A673 (cell line): Measurements from ENCODE around the gene PRSS22. TPM values are rescaled to one million over a fixed set of nuclear protein-coding genes. Genes with fewer than 3 reads are reported as not detected.

ENCODE experiments used
- BruUV-seq: library from RNA; stranded (reverse); fragments of 400-500 nt; replicated peaks from 2 replicates; lab custom pipeline; 2021; lab: Mats Ljungman, UMichigan
- CTCF ChIA-PET: fragments of 300-600 bp; sonication (Branson Sonifier 250); formaldehyde crosslinking; loops from one replicate; lab custom pipeline; 2022; ENCODE audit warnings: antibody characterized with exemption; lab: Charles Lee
- POLR2A ChIA-PET: fragments of 300-600 bp; sonication (Branson Sonifier 250); formaldehyde crosslinking; loops from one replicate; lab custom pipeline; 2022; ENCODE audit warnings: antibody characterized with exemption; ENCODE audit not compliant: low non-redundant PET; lab: Charles Lee
- DNase-seq: peaks from one replicate; pipeline ENCODE4 v3.0.0-alpha.2; 2015; ENCODE audit warnings: low spot score
- H3K27ac ChIP-seq: fragments of 200-600 bp; sonication (generic); 2 replicates; pipeline ENCODE4 v1.5.1; 2016; ENCODE audit warnings: mixed run types, low read depth, mild to moderate bottlenecking, mixed read lengths, antibody characterized with exemption, low read length; ENCODE audit not compliant: poor library complexity, severe bottlenecking
- H3K27me3 ChIP-seq: fragments of 200-600 bp; sonication (generic); replicated peaks from 2 replicates; pipeline ENCODE4 v1.6.1; 2017; ENCODE audit warnings: mixed run types, low read depth, mild to moderate bottlenecking, mixed read lengths, antibody characterized with exemption, low read length; ENCODE audit not compliant: insufficient read depth, poor library complexity
- H3K36me3 ChIP-seq: fragments of 200-600 bp; sonication (generic); 2 replicates; pipeline ENCODE4 v1.6.1; 2016; ENCODE audit warnings: mixed run types, mild to moderate bottlenecking, mixed read lengths, antibody characterized with exemption, low read length; ENCODE audit not compliant: insufficient read depth, poor library complexity, severe bottlenecking
- H3K4me1 ChIP-seq: fragments of 200-600 bp; sonication (generic); 2 replicates; pipeline ENCODE4 v1.6.1; 2017; ENCODE audit warnings: mixed run types, mild to moderate bottlenecking, mixed read lengths, antibody characterized with exemption, low read length; ENCODE audit not compliant: insufficient read depth, poor library complexity, severe bottlenecking
- H3K4me3 ChIP-seq: fragments of 200-600 bp; sonication (generic); 2 replicates; pipeline ENCODE4 v1.5.1; 2016; ENCODE audit warnings: low read depth, mixed run types, mild to moderate bottlenecking, mixed read lengths, low read length; ENCODE audit not compliant: poor library complexity, severe bottlenecking
- H3K9me3 ChIP-seq: fragments of 200-600 bp; sonication (generic); 2 replicates; pipeline ENCODE4 v1.6.1; 2016; ENCODE audit warnings: mixed run types, low read depth, mild to moderate bottlenecking, mixed read lengths, antibody characterized with exemption, low read length; ENCODE audit not compliant: poor library complexity, severe bottlenecking
- EZH2 ChIP-seq: fragments of 200-600 bp; sonication (generic); IDR thresholded peaks from 2 replicates; pipeline ENCODE4 v1.6.1; 2017; ENCODE audit warnings: borderline replicate concordance, low read depth, mild to moderate bottlenecking, mixed read lengths, antibody characterized with exemption, low read length; ENCODE audit not compliant: poor library complexity, severe bottlenecking
- intact Hi-C: fragments of 100-400 bp; cut with micrococcal nuclease; formaldehyde crosslinking; loops from one replicate; pipeline ENCODE4 v1.10.0; 2022; ENCODE audit not compliant: unreplicated experiment
- total RNA-seq: library from RNA; stranded (reverse); gene quantifications from 2 replicates; pipeline ENCODE4 v1.2.3, GENCODE V29; 2021
- TF ChIP-seq, protein P1 (sequence below): fragments of 300-800, 200-600 bp; sonication (generic); conservative IDR thresholded peaks from 2 replicates; pipeline ENCODE4 v1.5.1; 2017; ENCODE audit warnings: low read depth, mild to moderate bottlenecking, antibody characterized with exemption, low read length, moderate library complexity, mixed read lengths

PRSS22 gene
- total RNA-seq, 1 experiment from 2014 or later, result not detected

DNA sequence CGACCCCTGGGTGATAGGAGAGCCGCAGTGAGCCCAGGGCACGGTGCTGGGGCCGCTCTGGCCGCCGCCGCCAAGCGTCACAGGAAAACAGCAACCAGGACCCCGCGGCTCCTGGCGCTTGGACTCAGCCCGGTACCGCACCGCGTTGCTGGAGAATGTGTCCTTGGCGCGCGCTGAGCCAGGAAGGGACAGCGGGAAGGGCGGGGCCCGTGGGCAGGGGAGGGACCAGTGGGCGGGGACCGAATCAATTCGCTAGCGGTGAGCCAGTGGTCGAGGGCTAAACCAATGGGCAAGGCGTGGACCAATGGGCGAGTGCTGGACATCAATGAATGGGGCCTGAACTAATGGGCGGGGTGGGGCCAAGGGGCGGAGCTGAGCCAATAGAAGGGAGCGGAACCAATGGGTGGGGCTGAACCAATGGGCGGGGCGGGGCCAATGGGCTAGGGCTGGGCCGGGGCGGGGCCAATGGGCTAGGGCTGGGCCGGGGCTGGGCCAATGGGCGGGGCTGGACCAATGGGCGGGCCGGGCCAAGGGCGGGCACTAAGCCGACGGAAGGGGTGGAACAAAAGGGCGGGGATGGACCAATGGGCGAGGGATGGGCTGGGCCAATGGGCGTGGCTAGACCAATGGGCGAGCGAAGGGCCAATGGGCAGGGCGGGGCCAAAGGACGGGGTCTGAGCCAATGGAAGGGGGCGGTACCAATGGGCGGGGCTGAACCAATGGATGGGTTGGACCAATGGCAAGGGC is 47.4 kb upstream of the PRSS22 start:
- TF ChIP-seq, protein P1, sequence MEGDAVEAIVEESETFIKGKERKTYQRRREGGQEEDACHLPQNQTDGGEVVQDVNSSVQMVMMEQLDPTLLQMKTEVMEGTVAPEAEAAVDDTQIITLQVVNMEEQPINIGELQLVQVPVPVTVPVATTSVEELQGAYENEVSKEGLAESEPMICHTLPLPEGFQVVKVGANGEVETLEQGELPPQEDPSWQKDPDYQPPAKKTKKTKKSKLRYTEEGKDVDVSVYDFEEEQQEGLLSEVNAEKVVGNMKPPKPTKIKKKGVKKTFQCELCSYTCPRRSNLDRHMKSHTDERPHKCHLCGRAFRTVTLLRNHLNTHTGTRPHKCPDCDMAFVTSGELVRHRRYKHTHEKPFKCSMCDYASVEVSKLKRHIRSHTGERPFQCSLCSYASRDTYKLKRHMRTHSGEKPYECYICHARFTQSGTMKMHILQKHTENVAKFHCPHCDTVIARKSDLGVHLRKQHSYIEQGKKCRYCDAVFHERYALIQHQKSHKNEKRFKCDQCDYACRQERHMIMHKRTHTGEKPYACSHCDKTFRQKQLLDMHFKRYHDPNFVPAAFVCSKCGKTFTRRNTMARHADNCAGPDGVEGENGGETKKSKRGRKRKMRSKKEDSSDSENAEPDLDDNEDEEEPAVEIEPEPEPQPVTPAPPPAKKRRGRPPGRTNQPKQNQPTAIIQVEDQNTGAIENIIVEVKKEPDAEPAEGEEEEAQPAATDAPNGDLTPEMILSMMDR, result no peak
- no peak for TF ChIP-seq EZH2
- intact Hi-C loops, result loop anchor here (2.0 kb wide), 1 partner anchor 23 kb away; the partner anchor contains the start of gene FLYWCH2
- H3K36me3 ChIP-seq, result no peaks in the 10 kb centered on the region
- no peaks in the 10 kb centered on the region for H3K9me3 ChIP-seq
- BruUV-seq, result no TSS peak
- ChIA-PET POLR2A (interaction anchor here (0.6 kb wide), 1 partner anchor 37 kb away, joined by 3 read pairs; no protein-coding TSS in a partner anchor), CTCF (interaction anchor here (0.5 to 1.5 kb wide), 4 partner anchors 13 to 404 kb away, joined by 3 to 7 read pairs (median 4); partner anchors contain the start of gene FLYWCH2)
- DNase-seq, result peak; percentile 99
- peaks cover 6% of the 10 kb centered on the region for H3K4me1 ChIP-seq
- H3K27me3 ChIP-seq, result no peaks in the 10 kb centered on the region
- peak overlapping the region; percentile 92 for H3K4me3 ChIP-seq
- peak overlapping the region; percentile 84 for H3K27ac ChIP-seq

DNA sequence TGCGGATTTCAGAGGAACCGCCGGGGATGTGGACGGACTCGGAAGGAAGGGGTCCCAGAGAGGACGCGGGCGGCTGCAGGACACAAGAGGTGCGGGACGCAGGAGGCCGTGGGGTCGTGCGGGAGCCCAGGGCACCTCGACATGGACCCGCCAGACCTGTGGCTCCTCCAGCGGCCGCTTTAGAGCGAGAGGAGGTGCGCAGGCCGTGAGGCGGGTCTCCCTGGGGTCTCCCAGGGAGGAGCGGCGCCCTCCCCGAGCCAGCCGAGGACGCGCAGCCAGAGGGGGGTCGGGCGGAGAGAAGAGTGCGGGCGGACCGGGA is 46.9 kb upstream of the PRSS22 start:
- TSS peak; percentile 83 for BruUV-seq
- no peaks in the 10 kb centered on the region for H3K27me3 ChIP-seq
- H3K27ac ChIP-seq, result peak overlapping the region; percentile 84
- DNase-seq, result no peak
- ChIA-PET CTCF (interaction anchor here (0.5 to 1.5 kb wide), 3 partner anchors 14 to 403 kb away, joined by 3 to 5 read pairs (median 4); no protein-coding TSS in a partner anchor), POLR2A (interaction anchor here (0.6 kb wide), 1 partner anchor 37 kb away, joined by 3 read pairs; no protein-coding TSS in a partner anchor)
- intact Hi-C loops, result loop anchor here (2.0 kb wide), 1 partner anchor 22 kb away; the partner anchor contains the start of gene FLYWCH2
- TF ChIP-seq, protein P1, result no peak
- TF ChIP-seq EZH2, result no peak
- no peaks in the 10 kb centered on the region for H3K9me3 ChIP-seq
- H3K36me3 ChIP-seq, result no peaks in the 10 kb centered on the region
- peaks cover 6% of the 10 kb centered on the region for H3K4me1 ChIP-seq
- peak overlapping the region; percentile 92 for H3K4me3 ChIP-seq

DNA sequence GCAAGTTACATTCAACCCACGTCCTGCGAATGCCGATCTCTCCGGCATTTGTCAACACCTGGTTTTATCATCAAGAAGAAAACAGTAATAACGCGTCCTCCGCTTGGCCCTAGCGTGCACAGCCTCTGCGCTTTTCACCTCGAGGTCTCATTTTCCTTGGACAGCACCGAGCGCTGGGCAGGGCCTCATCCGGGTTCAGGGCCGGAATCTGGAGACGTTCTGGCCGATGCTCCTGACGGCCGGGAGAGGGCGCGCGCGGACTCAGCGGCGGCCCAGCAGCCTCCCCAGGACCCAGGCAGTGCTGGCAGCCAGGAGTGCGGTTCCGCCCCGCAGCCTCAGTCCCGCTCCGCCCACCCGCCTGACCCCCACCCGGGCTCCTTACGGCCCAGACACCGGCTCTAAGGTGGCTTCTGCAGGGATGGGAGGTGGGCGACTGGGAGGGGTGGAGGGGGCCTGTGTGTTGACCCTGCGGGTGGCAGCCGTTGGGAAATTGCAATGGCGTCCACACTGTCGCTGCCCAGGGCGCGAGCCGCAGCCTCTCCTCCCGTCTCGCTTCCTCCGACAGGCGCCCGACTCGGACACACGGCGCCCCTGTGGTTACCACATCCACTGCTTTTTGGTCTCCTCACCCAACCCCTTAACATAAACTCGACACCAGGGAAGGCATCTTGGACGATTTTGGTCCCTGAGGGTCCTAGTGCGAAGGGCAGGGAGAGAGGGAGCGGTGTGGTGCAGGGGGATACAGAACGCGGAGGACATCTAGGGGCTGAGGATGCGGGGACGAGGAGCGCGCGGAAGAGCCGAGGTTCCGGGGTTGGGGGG is 46.3 kb upstream of the PRSS22 start:
- no TSS peak for BruUV-seq
- peak overlapping the region; percentile 92 for H3K4me3 ChIP-seq
- POLR2A ChIA-PET, result no interaction called here
- H3K9me3 ChIP-seq, result no peaks in the 10 kb centered on the region
- intact Hi-C loops, result loop anchor here (2.0 kb wide), 1 partner anchor 22 kb away; the partner anchor contains the start of gene FLYWCH2
- H3K27me3 ChIP-seq, result no peaks in the 10 kb centered on the region
- TF ChIP-seq EZH2, result no peak
- TF ChIP-seq, protein P1, result peak; percentile 96
- CTCF ChIA-PET, result no interaction called here
- H3K36me3 ChIP-seq, result no peaks in the 10 kb centered on the region
- peak overlapping the region; percentile 84 for H3K27ac ChIP-seq
- peaks cover 6% of the 10 kb centered on the region for H3K4me1 ChIP-seq
- peak; percentile 84 for DNase-seq
